ENCODE measurements around the gene ATRNL1.
"Not testable (repeated sequence)": the region's sequence is repeated elsewhere in the genome, so short reads cannot be mapped to it uniquely, and the experiment has no call there.

ATRNL1 gene

GRCh38 chr10:115638246-115638645, 545.1 kb downstream of the ATRNL1 start:
- no peak for DNase-seq

GRCh38 chr10:115649217-115649616, 556.1 kb downstream of the ATRNL1 start:
- DNase-seq, result no peak

GRCh38 chr10:115653473-115653872, 560.3 kb downstream of the ATRNL1 start:
- DNase-seq, result no peak

- no peak for DNase-seq
These were observed 561.8 kb downstream of the ATRNL1 start for GRCh38 chr10:115654961-115655360.

GRCh38 chr10:115657161-115657860, 564.1 kb downstream of the ATRNL1 start:
- no peak for DNase-seq

GRCh38 chr10:115659616-115660015, 566.5 kb downstream of the ATRNL1 start:
- DNase-seq, result no peak

GRCh38 chr10:115660391-115660790, 567.2 kb downstream of the ATRNL1 start:
- DNase-seq, result no peak

GRCh38 chr10:115662422-115662821, 569.3 kb downstream of the ATRNL1 start:
- no peak for DNase-seq

GRCh38 chr10:115665549-115665948, 572.4 kb downstream of the ATRNL1 start:
- no peak for DNase-seq

GRCh38 chr10:115674496-115674895, 581.3 kb downstream of the ATRNL1 start:
- DNase-seq, result no peak

GRCh38 chr10:115696747-115697146, 603.6 kb downstream of the ATRNL1 start:
- no peak for DNase-seq

GRCh38 chr10:115706026-115706425, 612.9 kb downstream of the ATRNL1 start:
- DNase-seq, result no peak

GRCh38 chr10:115706488-115707076, 613.4 kb downstream of the ATRNL1 start:
- no peak for DNase-seq

- DNase-seq, result no peak
These were observed 617.0 kb downstream of the ATRNL1 start for GRCh38 chr10:115710136-115710535.

- no peak for DNase-seq
These were observed 618.1 kb downstream of the ATRNL1 start for GRCh38 chr10:115711306-115711705.

- no peak for DNase-seq
These were observed 627.0 kb downstream of the ATRNL1 start for GRCh38 chr10:115720121-115720520.

- no peak for DNase-seq
These were observed 634.0 kb downstream of the ATRNL1 start for GRCh38 chr10:115727129-115727528.

GRCh38 chr10:115744089-115744488, 650.9 kb downstream of the ATRNL1 start:
- DNase-seq, result no peak

- DNase-seq, result no peak
These were observed 652.8 kb downstream of the ATRNL1 start for GRCh38 chr10:115745943-115746342.

GRCh38 chr10:115747811-115748210, 654.6 kb downstream of the ATRNL1 start:
- DNase-seq, result no peak

GRCh38 chr10:115758488-115758887, 665.3 kb downstream of the ATRNL1 start:
- not testable (repeated sequence) for DNase-seq

- DNase-seq, result no peak
These were observed 667.0 kb downstream of the ATRNL1 start for GRCh38 chr10:115760131-115760530.

- DNase-seq, result no peak
These were observed 668.0 kb downstream of the ATRNL1 start for GRCh38 chr10:115761166-115761565.

- DNase-seq, result no peak
These were observed 668.9 kb downstream of the ATRNL1 start for GRCh38 chr10:115762029-115762428.

GRCh38 chr10:115771755-115772154, 678.6 kb downstream of the ATRNL1 start:
- DNase-seq, result no peak

Measured in activated CD4-positive, alpha-beta T cell treated with anti-CD3 and anti-CD28 coated beads, Interleukin-2, amount 50 U/mL, for 48 hours (primary cell).